B cell (primary cell): ENCODE measurements around the gene KTI12. TPM values are rescaled to one million over a fixed set of nuclear protein-coding genes. Genes with fewer than 3 reads are reported as not detected.
A peak's percentile ranks its signal among the peaks of the same experiment; 100 is the strongest.

Source experiments
- ATAC-seq: fragments of 200-7000 bp; cut with Tn5 transposase; one replicate; pipeline ENCODE4 v1.10.0; 2021; ENCODE audit warnings: low read depth, mild to moderate bottlenecking, moderate number of reproducible peaks, moderate library complexity
- CTCF ChIA-PET: fragments of 350-600 bp; sonication (Branson Sonifier 250); formaldehyde crosslinking; loops from one replicate; lab custom pipeline; 2021; ENCODE audit warnings: antibody characterized with exemption, inconsistent platforms; lab: Charles Lee
- POLR2A ChIA-PET: fragments of 350-600 bp; sonication (Branson Sonifier 250); formaldehyde crosslinking; loops from one replicate; lab custom pipeline; 2021; ENCODE audit warnings: antibody characterized with exemption; lab: Charles Lee
- DNase-seq: peaks from one replicate; pipeline ENCODE4 v3.0.0; 2013
- H2AFZ ChIP-seq: 2 replicates; pipeline ENCODE4 v1.6.1; 2012; ENCODE audit warnings: mild to moderate bottlenecking, low read depth, low read length; ENCODE audit not compliant: insufficient read depth, poor library complexity, severe bottlenecking
- H3K27ac ChIP-seq, 2 donors: 1 replicate in 1 of 2; 2 replicates in 1 of 2; pipeline ENCODE4 v1.5.1; 2012 to 2013; ENCODE audit warnings: low read length in 2 of 2, mild to moderate bottlenecking in 2 of 2, moderate library complexity in 1 of 2
- H3K27me3 ChIP-seq, 4 experiments: fragments of 200-600 bp in 1 of 4; sonication (generic) in 1 of 4; replicated peaks in 1 of 4; 1 replicate in 2 of 4; 2 replicates in 2 of 4; pipeline versions ENCODE4 v1.6.1 to v1.7.0; 2013 to 2016; ENCODE audit warnings: low read length in 3 of 4, mild to moderate bottlenecking in 2 of 4, mixed read lengths in 1 of 4, moderate library complexity in 1 of 4; ENCODE audit not compliant: insufficient read depth in 4 of 4, control insufficient read depth in 3 of 4; ENCODE audit errors: control extremely low read depth in 1 of 4
- H3K36me3 ChIP-seq, 2 experiments: replicated peaks in 1 of 2; 1 replicate in 1 of 2; 2 replicates in 1 of 2; pipeline versions ENCODE4 v1.6.1 to v1.7.1; 2013; ENCODE audit warnings: low read length in 1 of 2; ENCODE audit not compliant: insufficient read depth in 2 of 2, control insufficient read depth in 1 of 2; ENCODE audit errors: control extremely low read depth in 1 of 2, extremely low read depth in 1 of 2
- H3K4me1 ChIP-seq, 2 donors: fragments of 200-600 bp in 1 of 2; sonication (generic) in 1 of 2; 1 replicate in 1 of 2; 2 replicates in 1 of 2; pipeline versions ENCODE4 v1.5.1 to v1.6.1; 2013 to 2017; ENCODE audit warnings: low read length in 2 of 2; ENCODE audit not compliant: control insufficient read depth in 2 of 2, insufficient read depth in 2 of 2
- H3K4me2 ChIP-seq: replicated peaks from 2 replicates; pipeline ENCODE3; 2012; ENCODE audit warnings: mild to moderate bottlenecking, low read depth, low read length; ENCODE audit not compliant: poor library complexity, severe bottlenecking
- H3K4me3 ChIP-seq, 5 experiments: fragments of 200-600 bp in 1 of 5; sonication (generic) in 1 of 5; 1 replicate in 3 of 5; 2 replicates in 2 of 5; pipeline versions ENCODE4 v1.5.1 to v1.7.0; 2011 to 2016; ENCODE audit warnings: low read length in 4 of 5, mild to moderate bottlenecking in 4 of 5, low read depth in 2 of 5, control low read depth in 1 of 5, moderate library complexity in 1 of 5; ENCODE audit not compliant: insufficient read depth in 1 of 5; ENCODE audit errors: control extremely low read depth in 1 of 5, extremely low read depth in 1 of 5
- H3K79me2 ChIP-seq: fragments of 200-600 bp; sonication (generic); one replicate; pipeline ENCODE4 v1.6.0; 2016; ENCODE audit warnings: low read length; ENCODE audit not compliant: control insufficient read depth, insufficient read depth
- H3K9ac ChIP-seq: fragments of 200-600 bp; sonication (generic); 2 replicates; pipeline ENCODE4 v1.6.1; 2017; ENCODE audit warnings: mild to moderate bottlenecking, low read length, moderate library complexity
- H3K9me3 ChIP-seq, 3 donors: one replicate each; pipeline versions ENCODE4 v1.6.1 to v1.7.1; 2013; ENCODE audit warnings: low read length in 2 of 3; ENCODE audit not compliant: control insufficient read depth in 2 of 3, insufficient read depth in 1 of 3; ENCODE audit errors: control extremely low read depth in 1 of 3
- H4K20me1 ChIP-seq: 2 replicates; pipeline ENCODE4 v1.6.0; 2012; ENCODE audit warnings: mild to moderate bottlenecking, low read length; ENCODE audit not compliant: insufficient read depth, control insufficient read depth, poor library complexity, severe bottlenecking
- H3K27ac Mint-ChIP-seq: one replicate; pipeline ENCODE4 v1.8.0; 2021; ENCODE audit warnings: mixed read lengths
- H3K27me3 Mint-ChIP-seq: one replicate; pipeline ENCODE4 v1.8.0; 2021; ENCODE audit warnings: mixed read lengths
- H3K4me1 Mint-ChIP-seq: one replicate; pipeline ENCODE4 v1.8.0; 2021; ENCODE audit warnings: mixed read lengths
- H3K4me3 Mint-ChIP-seq: one replicate; pipeline ENCODE4 v1.8.0; 2021; ENCODE audit warnings: mixed read lengths
- H3K9me3 Mint-ChIP-seq: one replicate; pipeline ENCODE4 v1.8.0; 2022; ENCODE audit warnings: mixed read lengths; ENCODE audit not compliant: insufficient read depth
- EZH2 ChIP-seq: IDR thresholded peaks from 2 replicates; pipeline ENCODE4 v1.6.1; 2012; ENCODE audit warnings: borderline replicate concordance, low read depth, mild to moderate bottlenecking, moderate library complexity, low read length; ENCODE audit not compliant: insufficient read depth, poor library complexity, severe bottlenecking
- WGBS: methylation state at CpG from one replicate; pipeline ENCODE4 v1.1.5; 2013; ENCODE audit warnings: missing lambda C conversion rate; ENCODE audit not compliant: insufficient coverage; 5-methylcytosine and 5-hydroxymethylcytosine counted together
- intact Hi-C: fragments of 100-400 bp; cut with micrococcal nuclease; formaldehyde crosslinking; loops from one replicate; pipeline ENCODE4 v1.10.0; 2022
- polyA plus RNA-seq: library from polyadenylated mRNA; depleted of rRNA; stranded (reverse); fragments of >200 nt; gene quantifications from 2 replicates; pipeline ENCODE4 v1.2.3, GENCODE V29; 2012
- total RNA-seq, 2 donors: library from RNA; stranded (reverse); fragments of 120-200 nt in 1 of 2; gene quantifications; 1 replicate in 1 of 2; 2 replicates in 1 of 2; pipeline versions ENCODE4 v1.2.3 to v1.2.4, GENCODE V29; 2013 to 2022
- TF ChIP-seq, protein P1 (sequence below): fragments of 200-600 bp; IDR thresholded peaks from one replicate; pipeline ENCODE4 v1.8.0; 2022; ENCODE audit warnings: antibody characterized with exemption, mild to moderate bottlenecking

KTI12 gene
- total and polyA plus RNA-seq, 2 donors (not counting 1 experiment from before 2014, with no cell fraction given) = 14.7 to 22.5 TPM

DNA sequence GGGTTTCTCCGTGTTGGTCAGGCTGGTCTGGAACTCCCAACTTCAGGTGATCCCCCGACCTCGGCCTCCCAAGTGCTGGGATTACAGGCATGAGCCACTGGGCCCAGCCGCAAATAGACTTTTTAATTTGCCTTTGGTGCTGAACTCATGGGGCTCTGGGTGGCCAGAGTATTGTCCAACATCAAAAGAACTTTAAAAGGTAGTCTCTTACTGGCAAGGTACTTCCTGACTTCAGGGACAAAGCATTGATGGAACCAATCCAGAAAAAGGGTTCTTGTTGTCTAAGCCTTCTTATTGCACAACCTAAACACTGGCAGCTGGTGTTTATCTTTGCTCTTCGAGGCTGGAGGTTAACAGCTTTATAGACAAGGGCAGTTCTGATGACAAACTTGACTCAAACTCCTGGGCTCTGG lies 3.8 kb upstream of the KTI12 start:
- Histone ChIP-seq H3K9ac (no peak overlapping the region), H4K20me1 (peaks cover 7% of the 10 kb centered on the region), H3K4me2 (no peak overlapping the region), H3K4me1 (peaks cover 4 to 12% of the 10 kb centered on the region in 2 donors), H2AFZ (no peak overlapping the region), H3K27me3 (no peaks in the 10 kb centered on the region), H3K79me2 (peaks cover 11% of the 10 kb centered on the region), H3K27ac (no peak overlapping the region), H3K36me3 (peaks cover 5 to 17% of the 10 kb centered on the region in 2 experiments), H3K4me3 (no peak overlapping the region), H3K9me3 (no peaks in the 10 kb centered on the region)
- no peak overlapping the region for H3K27ac Mint-ChIP-seq
- no peak overlapping the region for H3K4me3 Mint-ChIP-seq
- H3K9me3 Mint-ChIP-seq = no peaks in the 10 kb centered on the region
- intact Hi-C loops = no loop called here
- 96% methylated on average over 4 of the region's 5 CpGs for WGBS
- no peak for ATAC-seq
- H3K4me1 Mint-ChIP-seq = peaks cover 15% of the 10 kb centered on the region
- TF ChIP-seq, protein P1, sequence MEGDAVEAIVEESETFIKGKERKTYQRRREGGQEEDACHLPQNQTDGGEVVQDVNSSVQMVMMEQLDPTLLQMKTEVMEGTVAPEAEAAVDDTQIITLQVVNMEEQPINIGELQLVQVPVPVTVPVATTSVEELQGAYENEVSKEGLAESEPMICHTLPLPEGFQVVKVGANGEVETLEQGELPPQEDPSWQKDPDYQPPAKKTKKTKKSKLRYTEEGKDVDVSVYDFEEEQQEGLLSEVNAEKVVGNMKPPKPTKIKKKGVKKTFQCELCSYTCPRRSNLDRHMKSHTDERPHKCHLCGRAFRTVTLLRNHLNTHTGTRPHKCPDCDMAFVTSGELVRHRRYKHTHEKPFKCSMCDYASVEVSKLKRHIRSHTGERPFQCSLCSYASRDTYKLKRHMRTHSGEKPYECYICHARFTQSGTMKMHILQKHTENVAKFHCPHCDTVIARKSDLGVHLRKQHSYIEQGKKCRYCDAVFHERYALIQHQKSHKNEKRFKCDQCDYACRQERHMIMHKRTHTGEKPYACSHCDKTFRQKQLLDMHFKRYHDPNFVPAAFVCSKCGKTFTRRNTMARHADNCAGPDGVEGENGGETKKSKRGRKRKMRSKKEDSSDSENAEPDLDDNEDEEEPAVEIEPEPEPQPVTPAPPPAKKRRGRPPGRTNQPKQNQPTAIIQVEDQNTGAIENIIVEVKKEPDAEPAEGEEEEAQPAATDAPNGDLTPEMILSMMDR = no peak
- no peak for TF ChIP-seq EZH2
- H3K27me3 Mint-ChIP-seq = no peaks in the 10 kb centered on the region
- ChIA-PET CTCF (interaction anchor here (0.6 to 1.0 kb wide), 2 partner anchors 16 to 143 kb away, joined by 3 read pairs; no protein-coding TSS in a partner anchor), POLR2A (no interaction called here)
- DNase-seq = no peak

DNA sequence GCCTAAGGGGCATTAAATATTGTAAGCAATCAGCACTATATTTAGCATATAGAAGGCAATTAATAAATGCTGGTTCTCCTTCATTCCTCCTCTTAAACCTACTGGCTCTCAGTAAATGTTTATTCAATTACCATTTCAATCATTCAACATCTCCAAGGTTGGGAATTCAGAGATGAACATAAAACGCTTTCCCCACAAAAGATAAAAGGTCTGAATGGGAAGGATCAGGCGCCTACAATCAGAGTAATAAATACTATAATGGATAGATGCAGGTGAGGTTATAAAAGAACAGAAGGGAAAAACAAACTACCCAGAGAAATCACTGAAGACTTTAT lies 407 bp upstream of the KTI12 start:
- H3K79me2 ChIP-seq = peaks cover 24% of the 10 kb centered on the region
- H2AFZ ChIP-seq = peak overlapping the region; percentile 94
- peak overlapping the region; percentile 91 for H3K4me2 ChIP-seq
- no peaks in the 10 kb centered on the region for H3K27me3 ChIP-seq
- WGBS = no CpG with 5 or more reads among the region's 2 CpGs
- peaks cover 26% of the 10 kb centered on the region for H4K20me1 ChIP-seq
- no peaks in the 10 kb centered on the region for H3K9me3 ChIP-seq
- H3K27ac ChIP-seq = peak overlapping the region; percentile 71 to 86
- H3K9ac ChIP-seq = peak overlapping the region; percentile 93
- H3K27ac Mint-ChIP-seq = peak overlapping the region; percentile 96
- H3K4me1 ChIP-seq = peaks cover 16 to 22% of the 10 kb centered on the region in 2 donors
- H3K36me3 ChIP-seq = peaks cover 0 to 8% of the 10 kb centered on the region in 2 experiments
- TF ChIP-seq, protein P1 = no peak
- TF ChIP-seq EZH2 = no peak
- DNase-seq (no peak), ATAC-seq (no peak)
- no peaks in the 10 kb centered on the region for H3K9me3 Mint-ChIP-seq
- CTCF ChIA-PET = no interaction called here
- H3K4me3 ChIP-seq = peak overlapping the region; percentile 73 to 86 (median 83)
- POLR2A ChIA-PET = interaction anchor here (1.5 to 2.2 kb wide), 2 partner anchors 20 to 21 kb away, joined by 5 to 9 read pairs; partner anchors contain the start of gene TXNDC12
- H3K27me3 Mint-ChIP-seq = no peaks in the 10 kb centered on the region
- H3K4me1 Mint-ChIP-seq = peaks cover 34% of the 10 kb centered on the region
- intact Hi-C loops = no loop called here
- peak overlapping the region; percentile 97 for H3K4me3 Mint-ChIP-seq
